KBM-7 (cell line): ENCODE data around the gene CARD16.
"Not testable (repeated sequence)": the region's sequence is repeated elsewhere in the genome, so short reads cannot be mapped to it uniquely, and the experiment has no call there.

Source experiments
- DNase-seq: peaks from one replicate; pipeline ENCODE4 v3.0.0-alpha.2; 2015
- in situ Hi-C: fragments of 300-500 bp; cut with MboI; formaldehyde crosslinking; loops from 2 replicates; pipeline ENCODE4 v1.14.3; 2020; ENCODE audit warnings: low sequenced_read_pairs, low pct_unique_long_range_greater_than_20kb, mixed read lengths

The CARD16 gene

GRCh38 chr11:105052487-105052886 lies 7.4 kb upstream of the CARD16 start:
- DNase-seq = no peak
- in situ Hi-C loops = no loop called here

GRCh38 chr11:105051559-105051958 lies 6.4 kb upstream of the CARD16 start:
- in situ Hi-C loops = no loop called here
- no peak for DNase-seq

GRCh38 chr11:105049481-105049880 lies 4.3 kb upstream of the CARD16 start:
- DNase-seq = no peak
- in situ Hi-C loops = no loop called here

- in situ Hi-C loops = no loop called here
- no peak for DNase-seq
Observed at GRCh38 chr11:105046898-105047579, 1.9 kb upstream of the CARD16 start.

GRCh38 chr11:105045676-105046296 lies 651 bp upstream of the CARD16 start:
- in situ Hi-C loops = no loop called here
- no peak for DNase-seq

GRCh38 chr11:105042178-105042577 lies 3.0 kb downstream of the CARD16 start:
- in situ Hi-C loops = no loop called here

GRCh38 chr11:105040703-105041102 lies 4.4 kb downstream of the CARD16 start:
- in situ Hi-C loops = no loop called here
- DNase-seq = no peak

More at GRCh38 chr11:105042178-105042577, 3.0 kb downstream of the CARD16 start:
- no peak for DNase-seq

- peak; percentile 41 for DNase-seq
- in situ Hi-C loops = no loop called here
Observed at GRCh38 chr11:105034813-105035620, 10.1 kb downstream of the CARD16 start, which contains the start of gene CASP1. TSS of gene CASP1 (minus strand) at chr11:105035144. CDS start at chr11:105035113, 31 bp downstream.

GRCh38 chr11:105034388-105034787 lies 10.7 kb downstream of the CARD16 start:
- in situ Hi-C loops, DNase-seq: not testable (repeated sequence)

GRCh38 chr11:105033781-105034180 lies 11.4 kb downstream of the CARD16 start:
- in situ Hi-C loops = no loop called here
- no peak for DNase-seq

GRCh38 chr11:105033343-105033742 lies 11.8 kb downstream of the CARD16 start:
- in situ Hi-C loops = no loop called here
- DNase-seq = no peak

- DNase-seq = no peak
- in situ Hi-C loops = no loop called here
Observed at GRCh38 chr11:105032495-105032894, 12.6 kb downstream of the CARD16 start.

- in situ Hi-C loops = no loop called here
- DNase-seq = peak; percentile 67
Observed at GRCh38 chr11:105027678-105028077, 17.5 kb downstream of the CARD16 start.

- peak; percentile 34 for DNase-seq
- in situ Hi-C loops = no loop called here
Observed at GRCh38 chr11:105024394-105024793, 20.7 kb downstream of the CARD16 start.

GRCh38 chr11:105023003-105023402 lies 22.1 kb downstream of the CARD16 start, which contains the start of gene CASP5:
TSS of gene CASP5 (minus strand) at chr11:105023168. CDS start at chr11:105023136, 32 bp downstream.
- in situ Hi-C loops = no loop called here
- DNase-seq = peak; percentile 49

GRCh38 chr11:105022527-105022926 lies 22.6 kb downstream of the CARD16 start:
- no peak for DNase-seq
- in situ Hi-C loops = no loop called here

- in situ Hi-C loops = no loop called here
- DNase-seq = no peak
Observed at GRCh38 chr11:105007463-105007862, 37.7 kb downstream of the CARD16 start.

GRCh38 chr11:105005451-105005845 lies 39.7 kb downstream of the CARD16 start:
- in situ Hi-C loops = no loop called here
- no peak for DNase-seq

GRCh38 chr11:105004021-105004420 lies 41.1 kb downstream of the CARD16 start:
- in situ Hi-C loops = no loop called here
- no peak for DNase-seq

- in situ Hi-C loops = no loop called here
- DNase-seq = no peak
Observed at GRCh38 chr11:105003151-105003550, 42.0 kb downstream of the CARD16 start.
